Endothelial cell of umbilical vein (primary cell): ENCODE results near the gene OSBPL6. TPM values are rescaled to one million over a fixed set of nuclear protein-coding genes. Genes with fewer than 3 reads are reported as not detected.

Experiments
- BruUV-seq: library from RNA; stranded (reverse); fragments of 400-500 nt; replicated peaks from 2 replicates; lab custom pipeline; 2021; lab: Mats Ljungman, UMichigan
- CTCF ChIA-PET: fragments of 300-600, 350-600 bp; sonication (Branson Sonifier 250); formaldehyde crosslinking; loops from one replicate; lab custom pipeline; 2021; ENCODE audit warnings: antibody characterized with exemption, inconsistent platforms; lab: Charles Lee
- POLR2A ChIA-PET: fragments of 300-600, 350-600 bp; sonication (Branson Sonifier 250); formaldehyde crosslinking; loops from one replicate; lab custom pipeline; 2021; ENCODE audit warnings: antibody characterized with exemption, inconsistent platforms; lab: Charles Lee
- DNase-seq: peaks from one replicate; pipeline ENCODE4 v3.0.0-alpha.2; 2011; ENCODE audit warnings: low read depth, low spot score
- FAIRE-seq: peaks from 2 replicates; lab custom pipeline; 2011; peaks lifted over from hg19 to GRCh38; lab: Jason Lieb, UNC
- H2AFZ ChIP-seq: 2 replicates; pipeline ENCODE4 v1.6.0; 2012; ENCODE audit warnings: low read depth, low read length, control low read depth, inconsistent platforms
- H3K27ac ChIP-seq: 2 replicates; pipeline ENCODE4 v1.5.1; 2011; ENCODE audit warnings: low read depth, mild to moderate bottlenecking, control low read depth, low read length, moderate library complexity; ENCODE audit not compliant: insufficient read depth
- H3K27me3 ChIP-seq, 2 experiments: 2 replicates each; pipeline versions ENCODE4 v1.6.0 to v1.6.1; 2011; ENCODE audit warnings: low read length in 2 of 2, mixed read lengths in 1 of 2; ENCODE audit not compliant: control insufficient read depth in 2 of 2, insufficient read depth in 2 of 2
- H3K36me3 ChIP-seq, 2 experiments: 2 replicates in 1 of 2; 3 replicates in 1 of 2; pipeline ENCODE4 v1.5.1; 2011; ENCODE audit warnings: low read length in 2 of 2, mild to moderate bottlenecking in 1 of 2, moderate library complexity in 1 of 2; ENCODE audit not compliant: control insufficient read depth in 2 of 2, insufficient read depth in 2 of 2; ENCODE audit errors: extremely low read depth in 1 of 2
- H3K4me1 ChIP-seq: 3 replicates; pipeline ENCODE4 v1.5.1; 2011; ENCODE audit warnings: mild to moderate bottlenecking, low read length; ENCODE audit not compliant: control insufficient read depth, insufficient read depth; ENCODE audit errors: extremely low read depth
- H3K4me2 ChIP-seq: 2 replicates; pipeline ENCODE4 v1.6.1; 2011; ENCODE audit warnings: low read length, control low read depth, mixed read lengths; ENCODE audit not compliant: insufficient read depth
- H3K4me3 ChIP-seq, 3 experiments: fragments of 200-600 bp in 1 of 3; sonication (generic), shearing (Covaris generic) in 1 of 3; replicated peaks in 1 of 3; 2 replicates each; pipeline ENCODE4 v1.5.1; 2011 to 2016; ENCODE audit warnings: control low read depth in 3 of 3, low read length in 3 of 3, mild to moderate bottlenecking in 2 of 3, inconsistent platforms in 1 of 3, low read depth in 1 of 3, moderate library complexity in 1 of 3; ENCODE audit not compliant: insufficient read depth in 1 of 3
- H3K79me2 ChIP-seq: 2 replicates; pipeline ENCODE4 v1.6.0; 2012; ENCODE audit warnings: low read length, inconsistent platforms; ENCODE audit not compliant: control insufficient read depth, insufficient read depth
- H3K9ac ChIP-seq: replicated peaks from 2 replicates; pipeline ENCODE3; 2011; ENCODE audit warnings: low read length, control low read depth; ENCODE audit not compliant: insufficient read depth; ENCODE audit errors: extremely low read depth
- H3K9me1 ChIP-seq: replicated peaks from 3 replicates; pipeline ENCODE4 v1.6.0; 2011; ENCODE audit warnings: mild to moderate bottlenecking, low read length; ENCODE audit not compliant: control insufficient read depth, insufficient read depth; ENCODE audit errors: extremely low read depth
- H3K9me3 ChIP-seq: replicated peaks from 2 replicates; pipeline ENCODE4 v1.5.1; 2012; ENCODE audit warnings: low read length, inconsistent platforms; ENCODE audit not compliant: control insufficient read depth, insufficient read depth
- H4K20me1 ChIP-seq: replicated peaks from 2 replicates; pipeline ENCODE3; 2011; ENCODE audit warnings: mild to moderate bottlenecking, low read length; ENCODE audit not compliant: control insufficient read depth, insufficient read depth; ENCODE audit errors: extremely low read depth
- CTCF ChIP-seq, 2 donors: IDR thresholded peaks; 1 replicate in 1 of 2; 2 replicates in 1 of 2; pipeline ENCODE4 v1.5.1; 2011; ENCODE audit warnings: low read length in 2 of 2, mild to moderate bottlenecking in 2 of 2, moderate library complexity in 2 of 2, control low read depth in 1 of 2, inconsistent platforms in 1 of 2, low read depth in 1 of 2; ENCODE audit not compliant: insufficient read depth in 1 of 2; ENCODE audit errors: extremely low read depth in 1 of 2
- EZH2 ChIP-seq: IDR thresholded peaks from 2 replicates; pipeline ENCODE4 v1.6.1; 2012; ENCODE audit warnings: borderline replicate concordance, low read depth, mild to moderate bottlenecking, moderate library complexity, low read length, inconsistent platforms; ENCODE audit not compliant: severe bottlenecking
- FOS ChIP-seq: IDR thresholded peaks from 2 replicates; pipeline ENCODE4 v1.6.1; 2011; ENCODE audit warnings: mild to moderate bottlenecking, low read length, moderate library complexity, borderline replicate concordance; ENCODE audit not compliant: insufficient read depth
- GATA2 ChIP-seq: IDR thresholded peaks from 2 replicates; pipeline ENCODE4 v1.7.0; 2011; ENCODE audit warnings: low read depth, mild to moderate bottlenecking, moderate library complexity, mixed read lengths, low read length; ENCODE audit not compliant: insufficient read length, insufficient read depth
- JUN ChIP-seq: IDR thresholded peaks from 2 replicates; pipeline ENCODE4 v1.6.1; 2011; ENCODE audit warnings: borderline replicate concordance, low read depth; ENCODE audit not compliant: insufficient read length, insufficient read depth
- MAX ChIP-seq: IDR thresholded peaks from 2 replicates; pipeline ENCODE4 v1.6.1; 2011; ENCODE audit not compliant: insufficient read depth, insufficient read length
- MYC ChIP-seq: IDR thresholded peaks from one replicate; pipeline ENCODE4 v1.6.1; 2011; ENCODE audit warnings: mild to moderate bottlenecking, low read depth, low read length
- POLR2A ChIP-seq: IDR thresholded peaks from 2 replicates; pipeline ENCODE4 v1.6.1; 2012; ENCODE audit warnings: low read depth, mild to moderate bottlenecking, control low read depth, low read length
- POLR2AphosphoS5 ChIP-seq: IDR thresholded peaks from 2 replicates; pipeline ENCODE4 v1.6.1; 2012; ENCODE audit warnings: low read depth, mild to moderate bottlenecking, control low read depth, low read length, moderate library complexity; ENCODE audit not compliant: insufficient read depth
- dilution Hi-C: fragments of 300-500 bp; cut with MboI; formaldehyde crosslinking; loops from one replicate; pipeline ENCODE4 v1.15.0; 2019; ENCODE audit warnings: low sequenced_read_pairs; ENCODE audit not compliant: extremely low pct_ligation_motif_present
- intact Hi-C: fragments of 100-400 bp; cut with micrococcal nuclease; formaldehyde crosslinking; loops from one replicate; pipeline ENCODE4 v1.10.0; 2022
- polyA plus RNA-seq, 4 experiments: library from polyadenylated mRNA; depleted of rRNA in 3 of 4; stranded (reverse) in 3 of 4; unstranded in 1 of 4; fragments of >200 nt; gene quantifications; 2 replicates each; pipeline versions ENCODE4 v1.2.1 to v1.2.3, GENCODE V29; 2011 to 2012; ENCODE audit warnings: missing spikeins in 1 of 4
- total RNA-seq: library from RNA; stranded (reverse); gene quantifications from 2 replicates; pipeline ENCODE4 v1.2.3, GENCODE V29; 2021

OSBPL6 gene
- total and polyA plus RNA-seq, 2 donors (not counting 3 experiments of a cell fraction or from before 2014, with no cell fraction given), result 1.5 to 2.3 TPM

- no peak overlapping the region for H3K4me3 ChIP-seq
- FAIRE-seq (no peak), DNase-seq (no peak)
- H3K36me3 ChIP-seq, result no peaks in the 10 kb centered on the region
- dilution Hi-C loops (no loop called here), intact Hi-C loops (no loop called here)
- ChIA-PET POLR2A (no interaction called here), CTCF (interaction anchor here (1.1 to 1.7 kb wide), 2 partner anchors 8 to 9 kb away, joined by 3 to 4 read pairs; no protein-coding TSS in a partner anchor)
- H3K9ac ChIP-seq, result no peak overlapping the region
- H3K4me2 ChIP-seq, result no peak overlapping the region
- TF ChIP-seq CTCF (IDR thresholded peaks at IDR 0.05; ENCODE audit: extremely low read depth in 1 of 2, insufficient read depth in 1 of 2, low read depth in 1 of 2, low read length in 2 of 2) (no peak), FOS (no peak), MAX (no peak), MYC (no peak), EZH2 (no peak), GATA2 (no peak), POLR2A (no peak), POLR2AphosphoS5 (no peak), JUN (no peak)
- H3K9me1 ChIP-seq, result no peaks in the 10 kb centered on the region
- no peak overlapping the region for H3K27ac ChIP-seq
- H2AFZ ChIP-seq, result no peak overlapping the region
- H4K20me1 ChIP-seq, result no peaks in the 10 kb centered on the region
- no peaks in the 10 kb centered on the region for H3K79me2 ChIP-seq
- H3K4me1 ChIP-seq, result no peaks in the 10 kb centered on the region
- BruUV-seq, result no TSS peak
- H3K27me3 ChIP-seq, result no peaks in the 10 kb centered on the region
- H3K9me3 ChIP-seq, result no peaks in the 10 kb centered on the region
Measured at GRCh38 chr2:178211460-178211859, 17.1 kb downstream of the OSBPL6 start.
